H1 (cell line): ENCODE results near the gene SLC13A2. TPM values are rescaled to one million over a fixed set of nuclear protein-coding genes. Genes with fewer than 3 reads are reported as not detected.

Experiments used
- CTCF ChIA-PET: fragments of 300-600 bp; sonication (Branson Sonifier 250); formaldehyde crosslinking; loops from one replicate; lab custom pipeline; 2021; ENCODE audit not compliant: partially characterized antibody; lab: Charles Lee
- POLR2A ChIA-PET: fragments of 300-600 bp; sonication (Branson Sonifier 250); formaldehyde crosslinking; loops from one replicate; lab custom pipeline; 2021; ENCODE audit warnings: inconsistent platforms; ENCODE audit not compliant: partially characterized antibody; lab: Charles Lee
- DNase-seq, 2 experiments: peaks; one replicate each; pipeline versions ENCODE4 v3.0.0 to v3.0.0-alpha.2; 2010 to 2022; ENCODE audit warnings: low spot score in 2 of 2, low read depth in 1 of 2, mixed read lengths in 1 of 2
- FAIRE-seq: peaks from 2 replicates; lab custom pipeline; 2011; peaks lifted over from hg19 to GRCh38; lab: Jason Lieb, UNC
- H2AFZ ChIP-seq: 2 replicates; pipeline ENCODE4 v1.8.1; 2012; ENCODE audit warnings: low read length, inconsistent platforms
- H2AK5ac ChIP-seq: 2 replicates; pipeline ENCODE4 v1.6.1; 2013; ENCODE audit warnings: low read depth, low read length
- H2BK120ac ChIP-seq: replicated peaks from 2 replicates; pipeline ENCODE3; 2013; ENCODE audit warnings: low read depth, low read length, inconsistent platforms
- H2BK12ac ChIP-seq: 2 replicates; pipeline ENCODE4 v1.6.1; 2013; ENCODE audit warnings: low read depth, low read length
- H2BK15ac ChIP-seq: 2 replicates; pipeline ENCODE4 v1.6.1; 2013; ENCODE audit warnings: low read length
- H2BK20ac ChIP-seq: 2 replicates; pipeline ENCODE4 v1.6.1; 2013; ENCODE audit warnings: low read length
- H2BK5ac ChIP-seq: 2 replicates; pipeline ENCODE4 v1.6.1; 2013; ENCODE audit warnings: low read depth, low read length
- H3K14ac ChIP-seq: 2 replicates; pipeline ENCODE4 v1.6.1; 2013; ENCODE audit warnings: inconsistent platforms; ENCODE audit not compliant: insufficient read length
- H3K18ac ChIP-seq: 2 replicates; pipeline ENCODE4 v1.6.1; 2013; ENCODE audit warnings: low read length; ENCODE audit errors: extremely low read depth
- H3K23ac ChIP-seq: 2 replicates; pipeline ENCODE4 v1.6.1; 2013; ENCODE audit warnings: inconsistent platforms; ENCODE audit not compliant: insufficient read length
- H3K23me2 ChIP-seq: 2 replicates; pipeline ENCODE4 v1.6.1; 2013; ENCODE audit warnings: low read depth, low read length
- H3K27ac ChIP-seq: 2 replicates; pipeline ENCODE4 v1.6.1; 2011; ENCODE audit warnings: low read depth, low read length, inconsistent platforms
- H3K27me3 ChIP-seq, 4 experiments: replicated peaks in 1 of 4; 1 replicate in 1 of 4; 2 replicates in 3 of 4; pipeline versions ENCODE4 v1.6.1 to v1.8.1; 2011 to 2013; ENCODE audit warnings: low read length in 3 of 4, mild to moderate bottlenecking in 3 of 4, inconsistent platforms in 2 of 4, mixed read lengths in 2 of 4, moderate library complexity in 1 of 4; ENCODE audit not compliant: control insufficient read depth in 3 of 4, insufficient read depth in 3 of 4; ENCODE audit errors: extremely low read depth in 1 of 4
- H3K36me3 ChIP-seq, 4 experiments: 2 replicates each; pipeline versions ENCODE4 v1.6.1 to v1.8.1; 2011 to 2013; ENCODE audit warnings: mild to moderate bottlenecking in 4 of 4, low read length in 3 of 4, moderate library complexity in 2 of 4, control low read depth in 1 of 4, inconsistent platforms in 1 of 4; ENCODE audit not compliant: insufficient read depth in 4 of 4, control insufficient read depth in 2 of 4
- H3K4ac ChIP-seq: replicated peaks from 2 replicates; pipeline ENCODE3; 2013; ENCODE audit warnings: low read length, low read depth, mixed read lengths, inconsistent platforms; ENCODE audit not compliant: insufficient read length
- H3K4me1 ChIP-seq, 4 experiments: replicated peaks in 1 of 4; 1 replicate in 1 of 4; 2 replicates in 3 of 4; pipeline versions ENCODE4 v1.6.1 to v1.8.1; 2011 to 2013; ENCODE audit warnings: low read length in 3 of 4, inconsistent platforms in 2 of 4, mixed read lengths in 1 of 4; ENCODE audit not compliant: insufficient read depth in 4 of 4, control insufficient read depth in 3 of 4
- H3K4me2 ChIP-seq, 2 experiments: 2 replicates each; pipeline versions ENCODE4 v1.6.1 to v1.8.1; 2011 to 2013; ENCODE audit warnings: low read depth in 2 of 2, low read length in 2 of 2, control low read depth in 1 of 2, inconsistent platforms in 1 of 2, mild to moderate bottlenecking in 1 of 2; ENCODE audit not compliant: insufficient read depth in 1 of 2
- H3K4me3 ChIP-seq, 4 experiments: fragments of 200-600, 300-600 bp in 1 of 4; sonication (generic), shearing (Covaris generic), sonication (Bioruptor Twin) in 1 of 4; 2 replicates each; pipeline versions ENCODE4 v1.5.1 to v1.8.1; 2011 to 2016; ENCODE audit warnings: low read length in 4 of 4, low read depth in 3 of 4, control low read depth in 2 of 4, inconsistent platforms in 2 of 4, mild to moderate bottlenecking in 2 of 4, mixed read lengths in 1 of 4, moderate library complexity in 1 of 4; ENCODE audit not compliant: insufficient read depth in 2 of 4; ENCODE audit errors: extremely low read depth in 1 of 4
- H3K56ac ChIP-seq: replicated peaks from 2 replicates; pipeline ENCODE3; 2013; ENCODE audit warnings: low read depth, mild to moderate bottlenecking, mixed read lengths, low read length, inconsistent platforms; ENCODE audit not compliant: insufficient read length
- H3K79me1 ChIP-seq: 2 replicates; pipeline ENCODE4 v1.6.1; 2013; ENCODE audit warnings: low read depth, low read length, control low read depth
- H3K79me2 ChIP-seq, 2 experiments: 2 replicates each; pipeline versions ENCODE4 v1.6.1 to v1.8.1; 2012 to 2013; ENCODE audit warnings: low read length in 2 of 2, mild to moderate bottlenecking in 2 of 2, inconsistent platforms in 1 of 2; ENCODE audit not compliant: insufficient read depth in 2 of 2, control insufficient read depth in 1 of 2
- H3K9ac ChIP-seq, 4 experiments: replicated peaks in 1 of 4; 1 replicate in 1 of 4; 2 replicates in 3 of 4; pipeline versions ENCODE4 v1.6.1 to v1.8.1; 2011 to 2013; ENCODE audit warnings: low read depth in 3 of 4, low read length in 3 of 4, control low read depth in 2 of 4, mild to moderate bottlenecking in 2 of 4, moderate library complexity in 2 of 4, inconsistent platforms in 1 of 4; ENCODE audit errors: extremely low read depth in 1 of 4
- H3K9me3 ChIP-seq, 2 experiments: 2 replicates each; pipeline versions ENCODE4 v1.6.1 to v1.8.1; 2012 to 2013; ENCODE audit warnings: mild to moderate bottlenecking in 2 of 2, moderate library complexity in 2 of 2, control low read depth in 1 of 2, inconsistent platforms in 1 of 2, low read depth in 1 of 2, low read length in 1 of 2, mixed read lengths in 1 of 2; ENCODE audit not compliant: insufficient read depth in 2 of 2
- H4K20me1 ChIP-seq, 2 experiments: replicated peaks in 1 of 2; 2 replicates each; pipeline versions ENCODE3 to v1.8.1; 2011 to 2013; ENCODE audit warnings: inconsistent platforms in 2 of 2, low read length in 2 of 2, mild to moderate bottlenecking in 1 of 2; ENCODE audit not compliant: insufficient read depth in 2 of 2, control insufficient read depth in 1 of 2
- H4K5ac ChIP-seq: 2 replicates; pipeline ENCODE4 v1.6.1; 2013; ENCODE audit warnings: low read length, low read depth, mixed read lengths, inconsistent platforms; ENCODE audit not compliant: insufficient read length
- H4K8ac ChIP-seq: 2 replicates; pipeline ENCODE4 v1.8.0; 2013; ENCODE audit warnings: mild to moderate bottlenecking, moderate library complexity, low read length, inconsistent platforms; ENCODE audit not compliant: insufficient read depth; ENCODE audit errors: extremely low read depth
- H4K91ac ChIP-seq: replicated peaks from 2 replicates; pipeline ENCODE3; 2013; ENCODE audit warnings: low read length, mixed read lengths, inconsistent platforms; ENCODE audit not compliant: insufficient read length
- ASH2L ChIP-seq: fragments of 200-600, 300-600 bp; sonication (generic); IDR thresholded peaks from one replicate; pipeline ENCODE4 v1.7.1; 2017; ENCODE audit warnings: low read length
- KDM4A ChIP-seq: IDR thresholded peaks from one replicate; pipeline ENCODE4 v1.7.1; 2012; ENCODE audit warnings: low read depth, mild to moderate bottlenecking, moderate library complexity, low read length, inconsistent platforms; ENCODE audit not compliant: severe bottlenecking
- POLR2AphosphoS5 ChIP-seq: IDR thresholded peaks from 2 replicates; pipeline ENCODE4 v1.6.1; 2011; ENCODE audit warnings: low read depth, low read length
- SAP30 ChIP-seq: fragments of 300-600 bp; sonication (generic); IDR thresholded peaks from 2 replicates; pipeline ENCODE4 v1.7.1; 2012; ENCODE audit warnings: low read length, moderate library complexity, mild to moderate bottlenecking, inconsistent platforms; ENCODE audit not compliant: insufficient read depth, insufficient replicate concordance
- SP4 ChIP-seq: IDR thresholded peaks from 2 replicates; pipeline ENCODE4 v1.6.1; 2012; ENCODE audit warnings: low read length, inconsistent platforms
- SUZ12 ChIP-seq: fragments of 200-600 bp; sonication (generic); IDR thresholded peaks from 2 replicates; pipeline ENCODE4 v1.6.1; 2012; ENCODE audit warnings: mild to moderate bottlenecking, inconsistent platforms, low read length, moderate library complexity, mixed read lengths
- YY1 ChIP-seq: IDR thresholded peaks from 2 replicates; pipeline ENCODE4 v1.6.1; 2011; ENCODE audit warnings: low read depth, mild to moderate bottlenecking, low read length
- WGBS, 2 experiments: shearing (Covaris generic) in 1 of 2; methylation state at CpG; one replicate each; pipeline versions ENCODE4 v1.1.6 to v1.1.7; 2013 to 2015; ENCODE audit warnings: low lambda C conversion rate in 2 of 2, mixed read lengths in 2 of 2, inconsistent platforms in 1 of 2, low coverage in 1 of 2, missing lambda C conversion rate in 1 of 2; ENCODE audit not compliant: insufficient replicate concordance in 2 of 2, insufficient coverage in 1 of 2, insufficient read length in 1 of 2; ENCODE audit errors: extremely low coverage in 1 of 2, missing lambda C conversion rate in 1 of 2; 5-methylcytosine and 5-hydroxymethylcytosine counted together
- polyA plus RNA-seq, 7 experiments: library from polyadenylated mRNA; depleted of rRNA in 3 of 7; stranded (reverse) in 5 of 7; unstranded in 2 of 7; fragments of >200 nt in 5 of 7; fragments of 200-250 nt in 2 of 7; gene quantifications; 1 replicate in 5 of 7; 2 replicates in 1 of 7; 4 replicates in 1 of 7; pipeline versions ENCODE4 v1.2.1 to v1.2.3, GENCODE V29; 2011 to 2013; ENCODE audit warnings: missing spikeins in 2 of 7, mixed read lengths in 2 of 7
- total RNA-seq: library from RNA; stranded (reverse); fragmentation: NEBNext Ultra II Directional; extraction: Animal tissue kit (Norgen Biotek cat#: 25700); gene quantifications from 2 replicates; pipeline ENCODE4 v1.2.1, GENCODE V29; 2021
- TF ChIP-seq, protein P1 (sequence below): IDR thresholded peaks from 2 replicates; pipeline ENCODE4 v1.6.1; 2011; ENCODE audit warnings: low read depth, mild to moderate bottlenecking, low read length; ENCODE audit not compliant: insufficient read depth

SLC13A2 gene
- total and polyA plus RNA-seq, 2 of the 8 experiments (the other 6 are each of a cell fraction or from before 2014, with no cell fraction given) = not detected

DNA sequence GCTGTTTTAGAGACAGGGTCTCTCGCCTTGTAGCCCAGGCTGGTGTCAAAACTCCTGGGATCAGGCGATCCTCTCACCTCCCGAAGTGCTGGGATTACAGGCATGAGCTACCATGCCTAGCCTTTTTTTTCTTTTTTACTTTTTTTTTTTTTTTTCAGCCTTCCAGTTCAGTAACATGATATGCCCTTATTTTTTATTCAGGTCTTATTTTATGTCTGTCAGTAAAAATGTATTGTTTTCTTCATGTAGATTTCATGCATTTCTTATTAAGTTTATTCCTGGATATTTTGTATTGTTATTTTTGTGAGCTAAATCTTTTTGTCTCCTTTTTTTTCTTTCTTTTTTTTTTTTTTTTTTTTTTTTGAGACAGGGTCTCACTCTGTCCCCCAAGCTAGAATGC lies 30.0 kb downstream of the SLC13A2 start:
- H3K36me3 ChIP-seq = no peaks in the 10 kb centered on the region
- H3K18ac ChIP-seq = no peak overlapping the region
- no peak overlapping the region for H2BK12ac ChIP-seq
- H3K27me3 ChIP-seq = peaks cover 0 to 5% (median 2%) of the 10 kb centered on the region in 4 experiments; a peak in 4 of 7 replicates
- no peaks in the 10 kb centered on the region for H3K79me2 ChIP-seq
- TF ChIP-seq SUZ12 (no peak), POLR2AphosphoS5 (no peak), YY1 (no peak), ASH2L (no peak), SAP30 (no peak), KDM4A (no peak), SP4 (no peak)
- TF ChIP-seq, protein P1, sequence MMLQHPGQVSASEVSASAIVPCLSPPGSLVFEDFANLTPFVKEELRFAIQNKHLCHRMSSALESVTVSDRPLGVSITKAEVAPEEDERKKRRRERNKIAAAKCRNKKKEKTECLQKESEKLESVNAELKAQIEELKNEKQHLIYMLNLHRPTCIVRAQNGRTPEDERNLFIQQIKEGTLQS = no peak
- TF ChIP-seq, all 59 proteins: peak for 0
- Histone ChIP-seq H4K5ac (no peak overlapping the region), H4K8ac (no peak overlapping the region), H3K79me1 (no peaks in the 10 kb centered on the region), H3K23me2 (no peaks in the 10 kb centered on the region), H3K56ac (no peak overlapping the region), H2BK15ac (no peak overlapping the region), H3K4ac (no peak overlapping the region), H3K23ac (no peak overlapping the region), H3K27ac (no peak overlapping the region), H3K4me2 (no peak overlapping the region), H3K9me3 (no peaks in the 10 kb centered on the region), H2BK5ac (no peak overlapping the region), H2BK20ac (no peak overlapping the region), H4K91ac (no peak overlapping the region), H3K14ac (no peak overlapping the region), H2AK5ac (no peak overlapping the region), H3K9ac (no peak overlapping the region), H2AFZ (no peak overlapping the region), H3K4me1 (peaks cover 0 to 33% (median 12%) of the 10 kb centered on the region in 4 experiments; a peak in 6 of 7 replicates), H3K4me3 (no peak overlapping the region), H4K20me1 (no peaks in the 10 kb centered on the region), H2BK120ac (no peak overlapping the region)
- DNase-seq (no peak), FAIRE-seq (no peak)
- ChIA-PET CTCF (interaction anchor here (1.1 to 21.4 kb wide), 8 partner anchors 9 to 122 kb away, joined by 3 to 547 read pairs (median 4); partner anchors contain the start of gene UNC119), POLR2A (interaction anchor here (0.8 to 1.2 kb wide), 3 partner anchors 11 to 44 kb away, joined by 3 to 5 read pairs (median 3); no protein-coding TSS in a partner anchor)
- 81% methylated on average over 3 of the region's 3 CpGs; no CpG with 5 or more reads in 1 of the 2 experiments for WGBS, 2 experiments
